KOPT-K1 (cell line): Measurements from ENCODE around the gene JAKMIP3.

Experiments
- H3K27ac ChIP-seq: fragments of 200-600 bp; sonication (generic); 2 replicates; pipeline ENCODE4 v1.5.1; 2016; ENCODE audit warnings: antibody characterized with exemption, mild to moderate bottlenecking, low read depth, low read length; ENCODE audit not compliant: poor library complexity, severe bottlenecking
- H3K36me3 ChIP-seq: fragments of 200-600 bp; sonication (generic); 2 replicates; pipeline ENCODE4 v1.5.1; 2017; ENCODE audit warnings: antibody characterized with exemption, mild to moderate bottlenecking, low read length, moderate library complexity; ENCODE audit not compliant: insufficient read depth
- H3K9me3 ChIP-seq: fragments of 200-600 bp; sonication (generic); 2 replicates; pipeline ENCODE4 v1.5.1; 2017; ENCODE audit warnings: antibody characterized with exemption, low read length, mild to moderate bottlenecking; ENCODE audit not compliant: insufficient read depth, poor library complexity, severe bottlenecking

JAKMIP3 gene

GRCh38 chr10:132065491-132066105 is at the start of gene JAKMIP3:
JAKMIP3 (plus strand) TSS chr10:132065946; CDS start chr10:132104809, 38,863 bp downstream.
- no peak within 1 kb of the TSS for H3K27ac ChIP-seq
- H3K9me3 ChIP-seq = no peaks in the 10 kb centered on the region
- no peaks in the 10 kb centered on the region for H3K36me3 ChIP-seq

DNA sequence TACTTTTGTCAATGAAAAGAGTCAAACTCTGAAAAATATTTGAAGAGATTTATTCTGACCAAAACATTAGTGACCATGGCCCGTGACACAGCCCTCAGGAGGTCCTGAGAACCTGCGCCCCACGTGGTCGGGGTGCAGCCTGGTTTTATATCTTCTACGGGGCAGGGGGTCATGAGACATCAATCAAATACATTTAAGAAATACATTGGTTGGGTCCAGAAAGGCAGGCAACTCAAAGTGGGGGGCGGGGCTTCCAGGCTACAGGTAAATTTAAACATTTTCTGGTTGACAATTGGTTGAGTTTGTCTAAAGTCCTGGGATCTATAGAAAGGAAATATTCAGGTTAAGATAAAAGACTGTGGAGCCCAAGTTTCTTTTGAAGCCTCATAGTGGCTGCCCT is 49.2 kb upstream of the JAKMIP3 start:
- Histone ChIP-seq H3K9me3 (no peaks in the 10 kb centered on the region), H3K36me3 (no peaks in the 10 kb centered on the region), H3K27ac (no peak overlapping the region)

DNA sequence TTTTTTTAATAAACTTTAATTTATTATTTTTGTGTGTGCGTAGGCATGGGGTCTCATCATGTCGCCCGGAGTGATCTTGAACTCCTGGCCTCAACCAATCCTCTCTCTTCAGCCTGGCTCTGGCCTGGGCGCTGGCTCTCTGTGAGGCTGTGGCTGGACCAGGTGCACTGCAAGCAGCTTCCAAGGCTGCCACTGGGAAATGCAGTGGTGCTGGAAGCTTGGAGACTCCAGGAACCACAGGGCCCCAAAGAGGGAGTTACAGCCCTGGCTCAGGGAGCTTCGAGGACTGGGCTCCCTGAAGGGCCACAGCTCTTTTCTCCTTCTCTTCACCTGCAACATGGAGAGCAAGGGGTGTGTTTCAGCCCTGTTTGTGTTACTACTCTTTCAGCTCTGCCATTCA is 47.3 kb upstream of the JAKMIP3 start:
- Histone ChIP-seq H3K36me3 (no peaks in the 10 kb centered on the region), H3K27ac (no peak overlapping the region), H3K9me3 (no peaks in the 10 kb centered on the region)

DNA sequence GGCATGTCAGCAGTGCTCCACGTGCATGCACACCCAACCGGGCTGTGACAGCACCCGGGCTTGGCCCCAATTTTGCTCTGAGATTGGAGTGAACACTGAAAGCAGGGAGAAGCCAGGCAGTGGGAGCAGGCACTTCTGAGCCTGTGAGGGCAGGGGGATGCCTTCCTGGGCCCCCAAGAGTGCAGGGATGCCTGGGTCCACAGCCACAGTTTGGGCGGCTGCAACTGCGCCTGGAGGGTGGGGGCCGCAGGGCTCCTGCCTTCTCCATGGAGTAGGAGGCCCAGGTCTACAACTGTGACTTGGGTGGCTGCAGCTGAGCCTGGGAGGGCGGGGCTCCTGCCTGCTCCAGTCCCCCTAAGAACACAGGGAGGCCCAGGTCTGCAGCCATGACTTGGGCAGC is 46.4 kb upstream of the JAKMIP3 start:
- no peaks in the 10 kb centered on the region for H3K36me3 ChIP-seq
- no peak overlapping the region for H3K27ac ChIP-seq
- no peaks in the 10 kb centered on the region for H3K9me3 ChIP-seq

DNA sequence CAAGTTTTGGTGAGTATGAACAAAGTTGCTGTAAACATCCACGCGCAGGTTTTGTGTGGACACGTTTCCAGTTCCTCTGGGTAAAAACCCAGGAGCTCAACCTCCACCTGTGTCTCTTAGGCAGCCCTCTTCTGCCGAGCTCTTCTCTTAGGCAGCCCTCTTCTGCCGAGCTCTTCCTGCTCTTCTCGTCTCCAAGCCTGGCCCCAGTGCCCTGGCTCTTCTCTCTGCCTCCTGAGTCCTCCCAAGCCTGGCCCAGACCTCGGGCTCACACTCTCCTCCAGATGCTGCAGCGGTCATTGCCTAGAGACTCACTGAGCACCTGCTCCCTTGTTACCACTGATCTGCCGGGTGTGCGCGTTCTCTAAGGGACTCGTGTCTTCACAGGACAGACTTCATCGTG is 45.3 kb upstream of the JAKMIP3 start:
- Histone ChIP-seq H3K27ac (no peak overlapping the region), H3K36me3 (no peaks in the 10 kb centered on the region), H3K9me3 (no peaks in the 10 kb centered on the region)

- no peaks in the 10 kb centered on the region for H3K9me3 ChIP-seq
- H3K27ac ChIP-seq = no peak overlapping the region
- H3K36me3 ChIP-seq = no peaks in the 10 kb centered on the region
Measured at GRCh38 chr10:132021046-132021445, 44.7 kb upstream of the JAKMIP3 start.

- Histone ChIP-seq H3K9me3 (no peaks in the 10 kb centered on the region), H3K27ac (no peak overlapping the region), H3K36me3 (no peaks in the 10 kb centered on the region)
Measured at GRCh38 chr10:132021504-132022143, 44.1 kb upstream of the JAKMIP3 start.

- Histone ChIP-seq H3K9me3 (no peaks in the 10 kb centered on the region), H3K36me3 (no peaks in the 10 kb centered on the region), H3K27ac (no peak overlapping the region)
Measured at GRCh38 chr10:132022241-132022640, 43.5 kb upstream of the JAKMIP3 start.

GRCh38 chr10:132023092-132023811 is 42.5 kb upstream of the JAKMIP3 start:
- no peaks in the 10 kb centered on the region for H3K9me3 ChIP-seq
- H3K27ac ChIP-seq = no peak overlapping the region
- no peaks in the 10 kb centered on the region for H3K36me3 ChIP-seq

GRCh38 chr10:132027423-132027983 is 38.2 kb upstream of the JAKMIP3 start:
- H3K9me3 ChIP-seq = no peaks in the 10 kb centered on the region
- H3K36me3 ChIP-seq = no peaks in the 10 kb centered on the region
- H3K27ac ChIP-seq = no peak overlapping the region

- Histone ChIP-seq H3K36me3 (no peaks in the 10 kb centered on the region), H3K27ac (no peak overlapping the region), H3K9me3 (no peaks in the 10 kb centered on the region)
Measured at GRCh38 chr10:132028706-132029105, 37.0 kb upstream of the JAKMIP3 start.

DNA sequence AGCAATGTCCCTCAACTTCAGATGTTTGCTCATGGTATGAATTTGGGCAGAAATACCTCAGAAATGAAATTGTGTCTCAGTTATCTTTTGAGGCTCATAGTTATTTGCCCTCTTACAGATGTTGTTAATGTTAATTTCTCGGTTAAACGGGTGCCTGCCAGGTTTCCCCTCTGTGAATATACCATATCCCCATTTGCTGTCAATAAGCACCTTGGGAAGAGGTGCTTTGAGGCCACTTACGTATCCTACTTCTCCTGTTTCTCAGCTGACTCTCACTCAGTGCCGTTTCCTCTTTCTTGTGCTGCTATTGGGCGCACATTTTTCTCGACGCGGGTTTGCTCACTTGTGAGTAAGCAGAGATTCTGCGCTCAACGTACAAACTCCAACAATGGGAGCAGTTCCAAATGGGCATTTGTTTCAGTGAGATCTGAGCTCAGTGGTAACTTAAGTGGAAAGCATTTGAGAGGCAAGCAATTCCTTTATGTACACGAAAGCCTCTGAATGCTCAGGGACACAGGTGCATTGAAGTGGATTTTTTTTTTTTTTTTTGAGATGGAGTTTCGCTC is 34.8 kb upstream of the JAKMIP3 start:
- Histone ChIP-seq H3K27ac (no peak overlapping the region), H3K9me3 (no peaks in the 10 kb centered on the region), H3K36me3 (no peaks in the 10 kb centered on the region)

- Histone ChIP-seq H3K27ac (no peak overlapping the region), H3K36me3 (no peaks in the 10 kb centered on the region), H3K9me3 (no peaks in the 10 kb centered on the region)
Measured at GRCh38 chr10:132033632-132034031, 32.1 kb upstream of the JAKMIP3 start.

DNA sequence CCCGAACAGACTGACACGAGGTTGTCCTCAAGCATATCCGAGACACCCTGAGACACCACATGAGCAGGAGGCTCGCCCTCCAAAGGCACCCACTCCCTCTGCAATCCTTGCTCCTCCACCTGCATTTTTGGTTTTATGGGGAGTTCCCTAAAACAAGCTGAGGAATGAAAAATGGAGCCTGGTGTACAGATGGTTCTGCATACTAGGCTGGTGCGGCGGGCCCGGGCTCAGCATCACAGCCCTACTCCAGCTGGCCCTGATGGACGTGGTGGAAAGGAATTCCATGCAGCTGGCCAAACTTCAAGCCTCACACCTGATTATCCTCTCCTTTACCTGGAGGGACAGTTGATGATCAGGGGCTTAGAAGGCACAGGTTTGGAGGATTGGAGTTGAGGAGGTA is 30.3 kb upstream of the JAKMIP3 start:
- Histone ChIP-seq H3K36me3 (no peaks in the 10 kb centered on the region), H3K9me3 (no peaks in the 10 kb centered on the region), H3K27ac (no peak overlapping the region)

DNA sequence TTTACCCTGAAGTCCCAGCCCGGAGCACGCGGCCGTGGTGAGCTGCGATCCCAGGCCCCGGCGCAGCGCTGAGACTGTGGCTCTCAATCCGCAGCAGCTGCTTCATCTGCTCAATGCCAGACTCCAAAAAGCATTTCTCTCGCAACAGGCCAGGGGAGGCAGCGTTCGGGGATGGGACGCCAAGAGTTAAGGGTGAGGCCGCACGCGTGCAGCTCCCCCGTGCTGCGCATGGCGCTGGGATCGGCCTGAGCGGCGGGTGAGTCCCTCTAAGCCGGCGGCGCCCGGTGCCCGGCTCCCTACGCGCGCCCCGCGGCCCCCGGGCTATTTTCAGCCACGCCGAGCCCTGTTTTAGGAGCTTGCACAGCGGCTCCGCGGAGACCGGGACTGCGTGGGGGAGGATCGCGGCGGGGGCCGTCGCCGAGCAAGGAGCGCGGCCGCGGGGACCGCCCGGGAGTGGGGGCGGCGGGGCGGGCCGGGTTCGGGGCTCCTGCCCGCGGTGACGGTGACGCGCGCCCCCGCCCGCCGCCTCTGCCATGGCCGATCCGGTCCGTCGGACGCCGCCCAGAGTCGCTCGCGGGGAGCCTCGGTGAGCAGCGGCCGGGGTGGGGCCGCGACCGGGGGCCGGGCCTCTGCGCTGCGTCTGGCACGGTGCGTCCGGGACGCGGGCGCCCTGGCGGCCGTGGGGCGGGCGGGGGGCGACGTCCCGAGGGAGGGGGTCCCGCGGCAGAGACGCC is 29.4 kb upstream of the JAKMIP3 start:
- H3K9me3 ChIP-seq = no peaks in the 10 kb centered on the region
- no peak overlapping the region for H3K27ac ChIP-seq
- no peaks in the 10 kb centered on the region for H3K36me3 ChIP-seq
